SHP77 treated with DMSO at 0.1 percent for 48 hours (cell line): ENCODE measurements around the gene GHITM.
"Not testable (repeated sequence)": the region's sequence is repeated elsewhere in the genome, so short reads cannot be mapped to it uniquely, and the experiment has no call there.

Experiments
- DNase-seq: peaks from one replicate; lab custom pipeline; 2025; lab: John Stamatoyannopoulos, UW

GHITM gene

DNA sequence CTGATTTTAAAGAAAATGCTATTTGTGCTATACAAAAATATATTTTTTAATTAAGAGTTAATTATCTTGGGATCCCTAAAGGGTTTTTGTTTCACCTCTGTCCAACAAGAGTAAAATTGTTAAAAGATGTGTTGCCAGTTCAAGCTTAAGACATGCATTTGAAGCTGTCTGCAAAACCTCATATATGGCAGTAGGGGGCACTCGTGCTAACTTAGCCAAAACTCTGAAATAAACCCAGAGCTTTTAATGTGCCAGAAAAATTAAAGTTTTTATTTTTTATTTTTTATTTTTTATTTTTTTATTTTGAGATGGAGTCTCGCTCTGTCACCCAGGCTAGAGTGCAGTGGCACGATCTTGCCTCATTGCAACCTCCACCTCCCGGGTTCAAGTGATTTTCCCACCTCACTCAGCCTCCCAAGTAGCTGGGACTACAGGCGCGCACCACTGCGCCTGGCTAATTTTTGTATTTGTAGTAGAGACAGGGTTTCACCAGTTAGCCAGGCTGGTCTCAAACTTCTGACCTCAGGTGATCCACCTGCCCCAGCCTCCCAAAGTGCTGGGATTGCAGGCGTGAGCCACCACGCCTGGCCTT lies 8.8 kb downstream of the GHITM start:
- not testable (repeated sequence) for DNase-seq

GRCh38 chr10:84149854-84150253 lies 10.5 kb downstream of the GHITM start:
- DNase-seq, result no peak

DNA sequence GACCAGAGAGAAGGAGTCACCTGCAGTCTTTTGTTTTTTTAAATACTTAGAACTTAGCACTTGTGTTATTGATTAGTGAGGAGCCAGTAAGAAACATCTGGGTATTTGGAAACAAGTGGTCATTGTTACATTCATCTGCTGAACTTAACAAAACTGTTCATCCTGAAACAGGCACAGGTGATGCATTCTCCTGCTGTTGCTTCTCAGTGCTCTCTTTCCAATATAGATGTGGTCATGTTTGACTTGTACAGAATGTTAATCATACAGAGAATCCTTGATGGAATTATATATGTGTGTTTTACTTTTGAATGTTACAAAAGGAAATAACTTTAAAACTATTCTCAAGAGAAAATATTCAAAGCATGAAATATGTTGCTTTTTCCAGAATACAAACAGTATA lies 13.5 kb downstream of the GHITM start:
- DNase-seq, result no peak

DNA sequence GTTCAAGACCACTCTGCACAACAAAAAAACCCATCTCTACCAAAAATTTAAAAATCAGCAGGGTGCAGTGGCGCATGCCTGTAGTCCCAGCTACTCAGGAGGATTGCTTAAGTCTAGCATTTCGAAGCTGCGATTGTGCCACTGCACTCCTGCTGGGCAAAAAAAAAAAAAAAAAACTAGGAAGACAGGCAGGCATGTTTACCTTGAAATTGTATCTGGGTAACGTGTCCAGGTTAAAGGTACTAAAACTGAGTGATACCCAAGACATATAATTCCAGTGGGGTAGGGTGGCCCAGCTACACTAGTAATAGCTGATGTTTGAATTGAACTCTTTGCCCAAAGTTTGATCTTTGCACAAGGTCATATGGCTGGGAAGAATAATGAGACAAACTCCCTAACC lies 16.2 kb downstream of the GHITM start:
- no peak for DNase-seq

- no peak for DNase-seq
Measured at GRCh38 chr10:84156009-84156408, 16.7 kb downstream of the GHITM start.

DNA sequence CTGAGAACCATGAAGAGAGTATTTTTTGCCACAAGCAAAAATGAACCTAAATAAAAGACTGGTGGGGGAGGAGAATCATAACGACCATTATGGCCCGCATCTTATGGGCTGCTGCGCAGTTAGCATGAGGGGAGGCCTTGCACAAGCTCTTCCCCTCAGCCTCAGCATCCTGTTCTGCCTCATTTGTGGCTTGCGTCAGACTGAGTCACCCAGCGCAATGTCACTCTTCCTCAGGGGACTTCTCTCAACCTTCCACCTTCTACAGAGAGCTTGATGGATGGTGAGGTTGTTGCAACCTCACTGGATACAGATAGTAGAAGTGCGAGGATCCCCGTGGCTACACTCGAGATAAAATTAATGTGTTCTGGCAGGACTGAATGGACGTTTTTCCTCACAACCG lies 17.5 kb downstream of the GHITM start:
- DNase-seq, result no peak

- no peak for DNase-seq
Measured at GRCh38 chr10:84158061-84158460, 18.8 kb downstream of the GHITM start.

GRCh38 chr10:84158550-84158949 lies 19.2 kb downstream of the GHITM start:
- DNase-seq, result no peak

DNA sequence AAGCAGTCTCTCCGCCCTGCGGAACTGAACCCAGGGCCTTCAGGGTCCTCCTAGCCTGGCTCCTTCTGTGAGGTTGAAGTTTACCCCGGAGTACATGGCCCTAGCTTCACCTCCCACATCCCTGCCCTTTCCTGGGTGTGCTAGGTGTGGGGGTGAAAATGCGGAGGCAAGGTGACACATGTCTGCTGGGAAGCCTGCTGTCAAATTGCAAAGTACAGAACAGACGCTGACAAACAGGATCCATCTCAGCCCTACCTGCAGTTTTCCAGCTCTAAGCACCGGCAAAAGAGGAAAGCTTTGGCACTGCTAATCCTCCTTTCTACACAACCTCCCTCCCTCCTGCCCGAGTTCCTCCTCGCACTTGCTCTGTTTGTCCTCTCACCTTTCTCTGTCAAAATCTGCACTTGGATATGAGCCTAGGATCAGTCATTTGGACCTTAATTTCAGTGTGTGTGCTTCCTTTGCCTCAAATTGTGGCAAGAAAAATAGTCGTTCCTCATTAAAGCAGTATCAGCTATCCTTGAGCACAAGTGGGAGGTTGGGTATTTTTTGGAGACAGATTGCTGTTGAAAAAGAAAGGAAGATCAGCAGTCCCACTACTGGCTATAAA lies 19.9 kb downstream of the GHITM start:
- no peak for DNase-seq

DNA sequence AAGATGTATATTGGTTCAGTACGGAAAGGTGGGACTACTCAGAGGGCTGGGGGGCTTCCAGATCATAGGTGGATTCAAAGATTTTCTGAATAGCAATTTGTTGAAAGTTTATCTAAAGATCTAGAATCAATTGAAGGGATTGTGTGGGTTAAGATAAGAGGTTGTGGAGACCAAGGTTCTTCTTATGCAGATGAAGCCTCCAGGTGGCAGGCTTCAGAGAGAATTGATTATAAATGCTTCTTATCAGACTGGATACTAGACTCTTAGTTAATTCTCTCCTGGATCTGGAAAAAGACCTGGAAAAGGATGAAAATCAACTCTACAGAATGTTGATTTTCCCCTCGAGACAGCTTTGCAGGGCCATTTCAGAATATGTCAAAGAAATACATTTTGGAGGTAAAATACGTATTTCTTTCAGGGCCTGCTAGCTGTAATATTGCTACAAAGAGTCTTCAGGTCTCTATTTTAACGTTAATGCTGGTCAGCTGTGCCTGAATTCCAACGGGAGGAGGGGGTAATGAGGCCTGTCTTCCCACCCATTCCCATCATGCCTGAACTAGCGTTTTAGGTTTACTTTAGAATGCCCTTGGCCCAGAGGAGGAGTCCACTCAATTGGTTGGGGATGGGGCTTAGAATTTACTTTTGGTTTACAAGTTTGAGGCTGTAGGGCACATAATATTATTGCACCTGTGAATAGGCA lies 21.5 kb downstream of the GHITM start:
- no peak for DNase-seq

DNA sequence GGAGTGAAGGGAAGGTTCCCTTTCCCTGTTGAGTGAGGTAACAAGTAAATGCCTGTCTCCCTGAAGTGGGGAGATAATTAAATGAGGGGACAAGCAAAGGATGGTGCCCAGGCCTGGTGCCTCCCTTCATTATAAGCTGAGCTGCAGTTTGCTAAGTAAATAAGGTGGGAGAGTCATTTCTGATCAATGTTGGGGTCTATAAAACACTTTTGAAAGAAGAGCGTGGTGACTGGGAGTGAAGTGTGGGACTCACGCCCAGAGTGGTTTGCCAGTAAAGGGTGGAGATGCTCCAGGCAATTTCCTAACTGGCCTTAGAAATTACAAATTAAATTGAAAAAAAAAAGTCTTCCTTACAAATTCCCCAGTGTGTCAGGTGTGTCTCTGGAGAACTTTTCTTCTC lies 24.7 kb downstream of the GHITM start:
- no peak for DNase-seq

DNA sequence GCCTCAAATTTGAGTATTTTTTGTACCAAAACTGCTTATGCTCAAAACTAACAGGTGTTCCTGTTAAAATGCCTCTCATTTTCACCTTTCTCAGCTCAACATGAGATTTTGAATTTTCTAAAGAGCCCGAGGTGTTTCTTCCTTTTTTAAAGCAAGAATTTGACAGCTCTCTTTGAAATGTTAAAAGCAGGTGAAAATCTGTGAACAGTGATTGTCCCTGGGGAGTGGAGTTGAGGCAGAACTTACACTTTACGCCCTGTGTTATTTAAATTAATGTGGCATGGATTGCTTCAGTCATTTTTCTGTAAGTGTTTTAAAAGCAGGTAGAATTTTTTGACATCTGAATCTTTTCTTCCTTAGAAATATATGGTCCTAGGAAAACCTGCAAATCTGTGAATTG lies 25.1 kb downstream of the GHITM start:
- DNase-seq, result no peak

DNA sequence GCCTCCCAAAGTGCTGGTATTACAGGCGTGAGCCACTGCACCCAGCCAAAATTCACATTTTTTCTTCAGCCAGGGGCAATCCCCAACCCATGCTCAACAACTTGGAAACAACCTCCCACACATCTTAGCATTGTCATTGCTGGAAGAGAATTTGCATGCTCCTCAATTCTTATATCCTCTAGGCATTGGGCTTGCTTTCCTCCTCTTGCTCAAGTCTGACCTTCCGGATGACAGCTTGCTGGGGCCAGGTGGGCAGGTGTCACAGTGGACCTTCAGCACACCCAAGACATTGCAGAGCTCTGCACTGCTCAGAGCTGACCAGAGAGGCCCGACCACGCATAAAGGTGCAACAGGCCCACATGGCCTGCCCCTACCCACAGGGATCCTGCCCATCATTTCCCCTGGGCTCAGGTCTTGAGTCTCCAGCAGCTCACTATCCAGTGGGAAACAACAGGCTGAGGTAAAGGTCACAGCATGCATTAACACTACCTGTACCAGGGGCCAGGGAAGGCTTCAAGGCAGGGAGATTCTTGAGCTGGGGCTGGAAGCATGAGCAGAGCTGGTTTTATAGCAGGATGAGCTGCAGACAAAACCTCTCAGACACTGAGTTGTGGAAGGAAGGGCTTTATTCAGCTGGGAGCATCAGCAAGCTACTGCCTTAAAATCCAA lies 27.4 kb downstream of the GHITM start:
- DNase-seq, result no peak

DNA sequence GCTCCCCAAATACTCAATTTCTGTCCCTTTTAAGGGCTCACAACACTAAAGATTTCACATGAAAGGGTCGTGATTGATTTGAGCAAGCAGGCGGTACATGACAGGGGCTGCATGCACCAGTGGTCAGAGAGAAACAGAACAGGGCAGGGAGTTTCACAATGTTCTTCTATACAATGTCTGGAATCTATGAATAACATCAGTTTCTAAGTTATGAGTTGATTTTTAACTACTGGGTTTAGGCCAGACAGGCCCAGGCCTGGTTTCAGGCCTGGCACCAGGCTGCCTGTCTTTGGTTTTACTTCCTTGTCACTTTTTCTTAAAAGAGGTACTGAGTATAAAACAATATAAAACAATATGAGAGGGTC lies 28.0 kb downstream of the GHITM start:
- not testable (repeated sequence) for DNase-seq

DNA sequence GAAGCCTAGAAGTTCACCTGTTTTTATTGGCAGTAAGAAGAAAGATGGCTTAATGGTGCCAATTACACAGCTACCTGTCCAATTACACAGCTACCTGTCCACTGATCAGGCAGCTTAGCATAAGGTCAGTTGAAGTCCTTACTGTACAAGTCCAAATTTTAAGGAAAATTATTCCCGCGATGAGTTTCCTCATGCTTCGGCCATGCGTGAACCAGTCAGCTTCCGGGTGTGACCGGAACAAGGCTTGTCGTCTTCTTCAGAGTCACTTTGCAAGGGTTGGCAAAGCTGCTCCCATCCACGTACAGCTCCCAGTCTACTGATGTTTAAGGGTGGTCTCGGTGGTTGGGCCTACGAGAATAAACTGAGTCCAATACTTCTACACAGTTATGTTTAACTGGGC lies 29.1 kb downstream of the GHITM start:
- DNase-seq, result not testable (repeated sequence)

- not testable (repeated sequence) for DNase-seq
Measured at GRCh38 chr10:84171237-84171636, 31.9 kb downstream of the GHITM start.

DNA sequence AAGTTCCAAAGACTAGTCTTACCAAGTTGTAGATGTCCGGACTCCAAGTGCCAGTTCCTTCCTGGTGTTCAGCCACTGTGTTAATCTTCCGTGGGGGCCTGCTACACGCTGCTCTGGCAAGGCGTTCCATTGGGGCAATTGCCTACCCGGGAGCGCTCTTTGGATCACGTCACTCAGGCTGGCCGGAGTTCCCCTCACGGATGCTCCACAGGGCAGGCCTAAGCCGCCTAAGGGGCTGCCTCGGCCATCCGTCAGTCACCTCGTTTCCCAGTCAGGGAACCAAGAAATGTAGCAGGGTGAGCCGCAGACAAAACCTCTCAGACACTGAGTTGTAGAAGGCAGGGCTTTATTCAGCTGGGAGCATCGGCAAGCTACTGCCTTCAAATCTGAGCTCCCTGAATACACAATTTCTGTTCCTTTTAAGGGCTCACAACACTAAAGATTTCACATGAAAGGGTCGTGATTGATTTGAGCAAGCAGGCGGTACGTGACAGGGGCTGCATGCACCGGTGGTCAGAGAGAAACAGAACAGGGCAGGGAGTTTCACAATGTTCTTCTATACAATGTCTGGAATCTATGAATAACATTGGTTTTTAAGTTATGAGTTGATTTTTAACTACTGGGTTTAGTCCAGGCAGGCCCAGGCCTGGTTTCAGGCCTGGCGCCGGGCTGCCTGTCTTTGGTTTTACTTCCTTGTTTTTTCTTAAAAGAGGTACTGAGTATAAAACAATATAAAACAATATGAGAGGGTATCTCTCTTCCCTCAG lies 32.6 kb downstream of the GHITM start:
- DNase-seq, result not testable (repeated sequence)

DNA sequence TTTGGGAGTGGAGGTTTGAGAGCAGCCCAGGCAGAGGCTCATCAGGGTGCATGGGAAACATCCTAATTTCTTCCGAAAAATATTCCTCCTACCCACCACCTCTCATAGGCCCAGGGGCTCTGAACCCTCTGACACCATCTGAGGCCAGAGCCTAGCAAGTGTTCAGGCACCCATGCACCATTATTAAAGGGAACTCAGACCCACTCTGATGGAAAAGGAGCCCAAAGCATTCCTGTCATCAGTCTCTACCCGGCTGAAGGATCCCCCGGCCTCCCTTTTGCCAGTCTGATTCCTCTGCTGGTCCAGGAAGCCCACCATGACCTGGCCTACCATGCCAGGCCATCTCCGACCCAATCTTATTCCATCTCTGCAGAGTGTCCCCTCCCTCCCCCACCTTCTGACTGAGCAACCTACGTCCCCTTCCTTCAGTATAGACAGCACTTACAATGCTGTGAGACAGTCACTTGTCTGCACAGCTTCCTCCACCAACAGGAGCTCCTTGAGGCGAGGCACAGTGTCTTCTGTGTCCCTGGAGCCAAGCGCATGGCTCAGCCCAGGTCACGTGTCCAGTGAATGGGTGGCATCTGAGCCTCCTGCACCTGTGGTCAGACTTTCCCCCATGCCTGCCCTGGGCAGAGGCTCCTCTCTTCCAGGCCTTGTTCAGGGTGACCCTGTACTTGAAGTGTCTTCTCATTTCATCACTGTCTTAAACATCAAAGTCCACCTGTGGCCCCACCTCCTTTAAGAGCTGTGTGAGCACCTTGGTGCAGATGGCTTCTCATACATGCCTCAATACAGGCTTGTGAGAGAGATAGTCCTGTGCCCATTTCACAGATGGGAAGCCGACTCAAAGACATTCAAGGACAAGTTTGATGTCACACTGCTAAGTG lies 33.4 kb downstream of the GHITM start:
- no peak for DNase-seq

- no peak for DNase-seq
Measured at GRCh38 chr10:84173501-84173929, 34.2 kb downstream of the GHITM start, which contains the start of gene GPR15LG. Gene GPR15LG (plus strand): TSS chr10:84173801. CDS start chr10:84173852, 51 bp downstream.

DNA sequence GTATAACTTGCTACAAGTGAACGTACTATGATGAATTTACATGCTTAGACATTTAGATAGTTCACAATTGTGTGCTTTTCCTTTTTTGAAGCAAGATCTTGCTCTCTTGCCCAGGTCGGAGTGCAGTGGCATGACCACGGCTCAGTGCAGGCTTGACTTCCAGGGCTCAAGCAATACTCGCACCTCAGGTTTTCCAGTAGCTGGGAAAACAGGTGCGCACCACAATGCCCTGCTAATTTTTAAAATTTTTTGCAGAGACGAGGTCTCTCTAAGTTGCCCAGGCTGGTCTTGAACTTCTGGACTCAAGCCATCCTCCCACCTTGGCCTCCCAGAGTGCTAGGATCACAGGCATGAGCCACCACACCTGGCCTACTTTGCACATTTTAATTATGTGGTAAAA lies 36.1 kb downstream of the GHITM start:
- DNase-seq, result no peak

DNA sequence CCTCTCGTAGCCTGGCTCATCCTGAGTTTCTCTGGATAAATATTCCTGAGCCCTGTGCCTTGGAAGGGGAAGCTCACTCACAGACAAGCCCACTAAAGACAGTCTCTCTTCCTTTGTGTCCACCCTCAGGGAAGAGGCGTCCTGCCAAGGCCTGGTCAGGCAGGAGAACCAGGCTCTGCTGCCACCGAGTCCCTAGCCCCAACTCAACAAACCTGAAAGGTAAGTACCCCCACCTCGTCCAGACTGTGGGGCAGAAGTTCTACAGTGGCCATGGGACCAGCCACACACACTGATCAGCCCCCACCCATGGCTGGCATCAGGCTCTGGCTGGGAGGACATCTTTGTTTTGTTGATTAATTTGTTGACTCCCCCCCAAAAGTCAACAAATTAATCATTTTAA lies 37.0 kb downstream of the GHITM start:
- no peak for DNase-seq
